NT2/D1 (cell line): ENCODE data around the gene HSDL1.
"Not testable (repeated sequence)": the region's sequence is repeated elsewhere in the genome, so short reads cannot be mapped to it uniquely, and the experiment has no call there.

ENCODE experiments used
- DNase-seq: peaks from one replicate; pipeline ENCODE4 v3.0.0-alpha.2; 2011; ENCODE audit warnings: low read depth, low spot score
- H3K27me3 ChIP-seq: 2 replicates; pipeline ENCODE4 v1.6.0; 2011; ENCODE audit warnings: mild to moderate bottlenecking; ENCODE audit not compliant: insufficient read length, insufficient read depth
- H3K36me3 ChIP-seq: 2 replicates; pipeline ENCODE4 v1.6.1; 2011; ENCODE audit warnings: mild to moderate bottlenecking, low read length, mixed read lengths; ENCODE audit not compliant: insufficient read depth, insufficient read length
- H3K4me1 ChIP-seq: 2 replicates; pipeline ENCODE4 v1.5.1; 2011; ENCODE audit not compliant: insufficient read depth, insufficient read length
- H3K4me3 ChIP-seq: 2 replicates; pipeline ENCODE4 v1.5.1; 2011; ENCODE audit warnings: low read depth; ENCODE audit not compliant: insufficient read length
- H3K9ac ChIP-seq: 2 replicates; pipeline ENCODE4 v1.6.0; 2011; ENCODE audit warnings: low read depth; ENCODE audit not compliant: insufficient read length
- H3K9me3 ChIP-seq: 2 replicates; pipeline ENCODE4 v1.5.1; 2011; ENCODE audit warnings: mild to moderate bottlenecking, low read length; ENCODE audit not compliant: insufficient read depth
- SUZ12 ChIP-seq: IDR thresholded peaks from 2 replicates; pipeline ENCODE4 v1.6.1; 2011; ENCODE audit not compliant: insufficient read length, insufficient read depth; ENCODE audit errors: extremely low read depth
- YY1 ChIP-seq: IDR thresholded peaks from 2 replicates; pipeline ENCODE4 v1.6.1; 2011; ENCODE audit not compliant: insufficient read length, insufficient read depth
- ZNF274 ChIP-seq: IDR thresholded peaks from 2 replicates; pipeline ENCODE4 v1.6.1; 2011; ENCODE audit warnings: mild to moderate bottlenecking, low read depth, low read length

The HSDL1 gene

GRCh38 chr16:84117494-84117843 lies 27.5 kb downstream of the HSDL1 start:
- Histone ChIP-seq H3K4me3 (peak overlapping the region; percentile 94), H3K9me3 (no peaks in the 10 kb centered on the region), H3K4me1 (no peaks in the 10 kb centered on the region), H3K27me3 (peaks cover 9% of the 10 kb centered on the region), H3K9ac (peak overlapping the region; percentile 98), H3K36me3 (peaks cover 2% of the 10 kb centered on the region)
- TF ChIP-seq YY1 (no peak), ZNF274 (no peak), SUZ12 (no peak)
- DNase-seq, result no peak

- Histone ChIP-seq H3K9ac (peak within 1 kb of the TSS; percentile 98), H3K4me1 (no peaks in the 10 kb centered on the region), H3K9me3 (no peaks in the 10 kb centered on the region), H3K36me3 (no peaks in the 10 kb centered on the region), H3K27me3 (peaks cover 9% of the 10 kb centered on the region), H3K4me3 (peak within 1 kb of the TSS; percentile 94)
- no peak for TF ChIP-seq SUZ12
- TF ChIP-seq YY1, result no peak
- TF ChIP-seq ZNF274, result no peak
- peak; percentile 98 for DNase-seq
Measured at GRCh38 chr16:84116720-84117493, 28.1 kb downstream of the HSDL1 start, which contains the start of gene MBTPS1. Gene MBTPS1, minus strand, starts transcription at chr16:84116942. Its CDS starts 15,159 bp downstream, at chr16:84101783.

DNA sequence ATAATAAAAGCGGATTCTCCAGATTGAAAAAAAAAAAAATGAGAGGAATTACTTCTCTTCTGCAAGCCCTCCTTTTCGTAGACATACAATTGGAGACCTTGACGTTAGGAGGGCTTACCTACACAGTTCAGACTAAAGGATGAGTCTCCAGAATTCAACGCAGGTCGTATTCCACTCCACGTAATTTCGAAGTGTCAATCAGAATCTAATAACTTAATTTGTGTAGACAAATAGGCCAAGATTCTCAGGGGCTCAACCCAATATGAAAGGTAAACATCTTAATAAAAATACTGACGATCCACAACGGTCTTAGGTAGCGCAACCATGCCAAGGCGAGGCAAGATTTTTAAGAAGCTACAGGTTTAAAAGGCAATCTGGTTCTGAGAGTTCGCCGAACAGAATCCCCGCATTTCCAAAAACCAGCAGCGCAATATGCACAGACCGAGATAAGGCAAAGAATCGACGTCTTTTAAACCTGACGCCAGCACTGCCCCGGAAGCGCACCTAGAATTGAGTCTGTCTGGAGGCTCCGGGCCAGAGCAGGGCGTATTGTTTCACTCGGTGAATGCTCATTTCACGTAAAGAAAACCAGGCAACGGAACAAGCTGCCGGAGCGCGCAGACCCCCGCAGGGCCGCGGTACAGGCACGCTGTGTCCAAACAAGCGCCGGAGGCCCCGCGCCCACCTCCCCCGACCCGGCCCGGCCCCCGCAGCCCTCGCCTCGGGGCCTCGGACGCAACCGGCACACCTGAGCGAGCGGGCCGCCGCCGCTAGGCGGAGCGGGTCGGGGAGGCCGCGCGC lies 28.9 kb downstream of the HSDL1 start:
- H3K4me1 ChIP-seq, result no peaks in the 10 kb centered on the region
- H3K4me3 ChIP-seq, result peak overlapping the region; percentile 94
- DNase-seq, result no peak
- TF ChIP-seq ZNF274, result no peak
- no peak for TF ChIP-seq SUZ12
- TF ChIP-seq YY1, result no peak
- H3K9ac ChIP-seq, result peak overlapping the region; percentile 90
- peaks cover 9% of the 10 kb centered on the region for H3K27me3 ChIP-seq
- peaks cover under 1% of the 10 kb centered on the region for H3K36me3 ChIP-seq
- no peaks in the 10 kb centered on the region for H3K9me3 ChIP-seq

GRCh38 chr16:84111949-84112348 lies 33.0 kb downstream of the HSDL1 start:
- DNase-seq, H3K9me3 ChIP-seq, H3K4me1 ChIP-seq, H3K9ac ChIP-seq, H3K4me3 ChIP-seq, H3K27me3 ChIP-seq: not testable (repeated sequence)
- peaks cover 25% of the 10 kb centered on the region for H3K36me3 ChIP-seq

DNA sequence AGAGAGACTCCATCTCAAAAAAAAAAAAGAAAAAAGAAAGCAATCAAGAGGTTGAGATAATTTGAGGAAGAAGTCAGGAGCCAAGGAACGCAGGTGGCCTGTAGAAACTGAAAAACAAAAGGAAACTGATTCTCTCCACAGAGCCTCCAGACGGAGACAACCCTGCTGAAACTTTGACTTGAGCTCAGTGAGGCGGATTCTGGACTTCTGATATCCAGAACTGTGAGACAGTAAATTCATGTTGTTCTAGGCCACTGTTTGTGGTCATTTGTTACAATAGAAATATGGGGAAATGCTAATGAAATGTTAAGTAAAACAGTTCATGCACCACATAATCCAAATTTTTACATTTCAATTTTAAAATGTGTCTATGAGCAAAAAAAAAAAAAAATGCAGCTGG lies 33.5 kb downstream of the HSDL1 start:
- no peaks in the 10 kb centered on the region for H3K9me3 ChIP-seq
- no peak for TF ChIP-seq SUZ12
- TF ChIP-seq ZNF274, result no peak
- no peak for TF ChIP-seq YY1
- H3K4me1 ChIP-seq, result peaks cover 8% of the 10 kb centered on the region
- H3K36me3 ChIP-seq, result peaks cover 28% of the 10 kb centered on the region
- H3K9ac ChIP-seq, result no peak overlapping the region
- H3K4me3 ChIP-seq, result no peak overlapping the region
- DNase-seq, result no peak
- no peaks in the 10 kb centered on the region for H3K27me3 ChIP-seq

DNA sequence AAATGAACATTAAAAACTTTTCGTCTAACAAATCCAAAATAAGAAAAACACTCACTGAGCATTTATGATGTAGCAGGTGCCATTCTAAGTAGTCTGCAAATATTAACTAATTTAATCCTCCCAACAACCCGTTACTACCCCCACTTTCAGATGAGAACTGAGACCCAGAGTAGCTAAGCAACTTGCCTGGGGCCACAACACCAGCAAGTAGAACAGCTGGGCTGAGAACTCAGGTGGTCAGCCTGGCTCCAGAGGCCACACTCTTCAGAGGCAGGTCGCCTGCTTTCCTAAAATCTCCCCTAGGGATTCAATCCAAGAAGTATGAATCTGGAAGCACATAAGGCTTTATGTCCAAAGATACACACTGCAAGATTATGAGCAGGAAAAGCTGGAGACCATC lies 34.5 kb downstream of the HSDL1 start:
- H3K9ac ChIP-seq, result no peak overlapping the region
- no peak for DNase-seq
- H3K27me3 ChIP-seq, result no peaks in the 10 kb centered on the region
- TF ChIP-seq SUZ12 (no peak), ZNF274 (no peak), YY1 (no peak)
- H3K4me3 ChIP-seq, result no peak overlapping the region
- peaks cover 28% of the 10 kb centered on the region for H3K36me3 ChIP-seq
- H3K9me3 ChIP-seq, result no peaks in the 10 kb centered on the region
- peaks cover 8% of the 10 kb centered on the region for H3K4me1 ChIP-seq

- Histone ChIP-seq H3K36me3 (peaks cover 28% of the 10 kb centered on the region), H3K27me3 (no peaks in the 10 kb centered on the region), H3K9me3 (no peaks in the 10 kb centered on the region), H3K4me3 (no peak overlapping the region), H3K4me1 (peaks cover 13% of the 10 kb centered on the region), H3K9ac (no peak overlapping the region)
- TF ChIP-seq ZNF274 (no peak), SUZ12 (no peak), YY1 (no peak)
- DNase-seq, result no peak
Measured at GRCh38 chr16:84109598-84110335, 35.2 kb downstream of the HSDL1 start.
